NAMALWA (cell line): Measurements from ENCODE around the gene ASF1A.
"Not testable (repeated sequence)": the region's sequence is repeated elsewhere in the genome, so short reads cannot be mapped to it uniquely, and the experiment has no call there.

ENCODE experiments used
- DNase-seq: peaks from one replicate; pipeline ENCODE4 v3.0.0-alpha.2; 2015; ENCODE audit warnings: low spot score

ASF1A gene

GRCh38 chr6:118893807-118894424, at the start of gene ASF1A:
TSS of gene ASF1A (plus strand) at chr6:118894152. CDS start at chr6:118894414, 262 bp downstream.
- peak; percentile 97 for DNase-seq

- DNase-seq = no peak
These were observed 49.0 kb upstream of the ASF1A start for GRCh38 chr6:118844915-118845314.

GRCh38 chr6:118853408-118853807, 40.5 kb upstream of the ASF1A start:
- DNase-seq = no peak

DNA sequence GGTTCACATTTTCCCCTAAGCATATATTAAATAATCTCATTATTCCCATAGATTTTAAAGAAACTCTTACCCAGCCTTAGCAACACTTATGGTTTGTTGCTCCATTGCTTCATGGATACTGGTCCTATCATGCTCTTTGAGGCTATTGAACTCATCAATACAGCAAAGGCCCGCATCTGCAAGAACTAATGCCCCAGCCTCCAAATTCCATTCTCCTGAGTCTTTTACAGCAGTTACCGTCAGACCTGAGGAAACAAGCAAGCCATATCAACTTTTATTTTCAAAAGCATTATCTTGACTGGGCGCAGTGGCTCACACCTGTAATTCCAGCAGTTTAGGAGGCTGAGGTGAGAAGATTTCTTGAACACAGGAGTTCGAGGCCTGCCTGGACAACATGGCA, 37.7 kb upstream of the ASF1A start:
- no peak for DNase-seq

DNA sequence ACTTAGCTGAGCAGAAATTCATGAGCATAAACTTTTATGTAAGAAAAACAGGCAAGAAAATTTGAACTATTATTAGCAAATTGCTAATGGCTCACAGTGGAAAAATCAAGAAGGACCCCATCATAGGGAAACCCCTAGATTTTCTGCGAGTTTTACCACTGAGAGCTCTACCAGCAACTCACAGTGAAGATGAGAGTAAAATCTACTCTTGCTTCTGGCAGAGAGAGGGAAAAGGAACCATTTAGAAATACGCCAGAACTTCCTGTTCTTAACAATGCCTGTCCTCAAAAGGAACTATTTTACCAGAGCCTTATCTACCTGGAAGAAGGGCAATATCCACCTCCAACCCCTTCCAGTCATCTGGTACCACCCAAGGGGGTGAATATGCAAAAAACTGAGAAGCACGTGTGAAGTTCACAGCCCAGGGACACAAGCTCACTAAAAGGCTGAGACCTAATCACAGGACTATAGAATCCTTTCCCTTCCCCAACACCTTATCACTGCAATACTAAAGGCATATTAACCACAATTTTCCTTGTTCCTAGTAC, 34.4 kb upstream of the ASF1A start:
- no peak for DNase-seq

- no peak for DNase-seq
These were observed 33.6 kb upstream of the ASF1A start for GRCh38 chr6:118860363-118860762.

GRCh38 chr6:118860880-118861279, 33.1 kb upstream of the ASF1A start:
- DNase-seq = no peak

- DNase-seq = no peak
These were observed 31.5 kb upstream of the ASF1A start for GRCh38 chr6:118862443-118862842.

DNA sequence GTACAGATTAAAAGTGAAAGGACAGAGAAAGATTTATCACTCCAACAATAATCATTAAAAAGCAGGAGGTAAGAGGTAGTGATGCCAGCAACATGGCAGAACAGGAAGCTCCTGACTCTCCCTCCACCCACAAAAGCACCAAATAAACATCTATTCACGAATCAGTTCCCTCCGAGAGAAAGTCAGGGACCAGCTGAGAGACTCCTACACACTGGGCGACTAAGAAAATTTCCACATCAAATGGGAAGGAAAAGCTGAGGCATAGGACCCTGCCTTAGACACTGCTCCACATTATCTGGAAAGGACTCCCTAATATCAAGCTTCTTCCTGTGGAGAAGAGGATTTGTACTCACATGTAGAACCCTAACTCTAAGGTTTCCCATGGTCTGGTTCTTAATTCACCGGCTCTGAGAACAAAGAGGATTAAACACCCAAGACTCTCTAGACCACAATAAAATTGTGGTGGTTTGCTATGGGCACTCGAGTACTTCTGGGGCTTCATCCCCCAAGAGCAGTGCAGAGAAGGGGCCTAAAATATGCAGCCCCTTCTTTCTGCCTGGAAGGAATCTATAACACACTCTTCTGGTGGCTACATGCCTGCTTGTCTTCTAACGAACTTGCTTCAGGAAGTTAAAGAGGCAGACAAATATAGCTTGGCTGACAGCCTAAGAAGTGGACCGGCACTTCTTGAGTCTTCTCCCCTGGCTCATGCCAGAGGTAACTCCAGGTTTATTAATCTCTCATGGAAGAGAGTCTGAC, 29.4 kb upstream of the ASF1A start:
- no peak for DNase-seq

DNA sequence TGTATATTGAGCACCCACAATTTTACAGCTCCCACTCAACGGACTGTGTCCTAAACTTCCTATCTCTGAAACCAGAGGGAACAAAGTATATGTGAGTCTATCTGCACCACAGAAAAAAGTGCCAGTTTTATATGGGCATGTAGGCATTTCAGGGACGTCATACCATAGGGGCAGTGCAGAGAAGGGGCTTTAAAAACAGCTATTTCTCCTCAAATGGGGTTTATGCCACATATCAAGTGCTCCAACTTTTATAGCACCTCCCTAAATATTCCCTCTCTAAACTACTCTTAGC, 28.9 kb upstream of the ASF1A start:
- no peak for DNase-seq

- DNase-seq = no peak
These were observed 26.8 kb upstream of the ASF1A start for GRCh38 chr6:118867181-118867580.

- DNase-seq = not testable (repeated sequence)
These were observed 25.1 kb upstream of the ASF1A start for GRCh38 chr6:118868901-118869300.

- no peak for DNase-seq
These were observed 24.6 kb upstream of the ASF1A start for GRCh38 chr6:118869350-118869749.

DNA sequence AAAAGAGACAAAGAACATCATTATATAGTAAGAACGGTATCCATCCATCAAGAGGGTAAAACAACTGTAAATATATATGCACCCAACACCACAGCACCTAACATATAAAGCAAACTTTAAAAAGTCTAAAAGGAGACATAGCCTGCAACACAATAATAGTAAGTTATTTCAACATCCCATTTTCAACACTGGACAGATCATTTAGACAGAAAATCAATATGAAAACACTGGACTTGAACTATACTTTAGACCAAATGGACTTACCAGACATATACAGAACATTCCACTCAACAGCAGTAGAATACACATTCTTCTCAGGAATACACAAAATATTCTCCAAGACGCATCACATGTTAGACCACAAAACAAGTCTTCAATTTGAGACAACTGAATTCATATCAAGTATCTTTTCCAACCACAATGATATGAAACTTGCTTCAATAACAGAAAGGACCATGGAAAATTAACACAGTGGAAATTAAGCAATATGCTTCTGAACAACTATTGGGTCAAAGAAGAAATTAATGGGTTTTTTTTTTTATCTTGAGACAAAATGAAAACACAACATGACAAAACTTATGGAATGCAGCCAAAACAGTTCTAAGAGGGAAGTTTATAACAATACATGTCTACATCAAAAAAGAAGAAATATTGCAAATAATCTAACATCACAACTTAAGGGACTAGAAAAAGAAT, 23.9 kb upstream of the ASF1A start:
- DNase-seq = no peak

DNA sequence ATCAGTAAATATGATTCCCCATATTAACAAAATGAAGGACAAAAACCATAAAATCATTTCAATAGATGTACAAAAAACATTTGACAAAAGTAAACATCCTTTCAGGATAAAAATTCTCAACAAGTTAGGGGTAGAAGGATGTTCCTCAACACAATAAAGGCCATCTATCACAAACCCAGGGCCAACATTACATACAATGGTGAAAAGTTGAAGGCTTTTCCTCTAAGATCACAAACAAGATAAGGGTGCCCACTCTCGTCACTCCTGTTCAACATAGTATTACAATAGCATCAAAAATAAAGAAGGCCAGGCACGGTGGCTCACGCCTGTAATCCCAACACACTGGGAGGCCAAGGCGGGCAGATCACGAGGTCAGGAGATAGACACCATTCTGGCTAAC, 22.6 kb upstream of the ASF1A start:
- no peak for DNase-seq

DNA sequence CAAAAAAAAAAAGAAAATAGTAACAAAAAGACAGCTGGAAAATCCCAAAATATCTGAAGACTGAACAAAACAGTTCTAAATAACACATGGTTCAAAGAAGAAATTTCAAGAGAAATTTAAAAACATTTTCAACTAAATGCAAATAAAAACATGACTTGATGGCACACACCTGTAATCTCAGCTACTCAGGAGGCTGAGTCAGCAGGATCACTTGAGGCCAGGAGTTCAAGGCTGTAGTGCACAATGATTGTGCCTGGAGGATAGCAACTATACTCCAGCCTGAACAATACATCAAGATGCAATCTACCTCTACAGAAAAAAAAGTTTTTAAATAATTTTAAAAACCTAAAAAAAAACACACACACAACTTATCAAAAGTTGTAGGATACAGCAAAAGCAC, 21.6 kb upstream of the ASF1A start:
- no peak for DNase-seq

- no peak for DNase-seq
These were observed 21.2 kb upstream of the ASF1A start for GRCh38 chr6:118872726-118873125.

- DNase-seq = no peak
These were observed 20.7 kb upstream of the ASF1A start for GRCh38 chr6:118873239-118873638.

GRCh38 chr6:118875672-118876071, 18.3 kb upstream of the ASF1A start:
- no peak for DNase-seq

DNA sequence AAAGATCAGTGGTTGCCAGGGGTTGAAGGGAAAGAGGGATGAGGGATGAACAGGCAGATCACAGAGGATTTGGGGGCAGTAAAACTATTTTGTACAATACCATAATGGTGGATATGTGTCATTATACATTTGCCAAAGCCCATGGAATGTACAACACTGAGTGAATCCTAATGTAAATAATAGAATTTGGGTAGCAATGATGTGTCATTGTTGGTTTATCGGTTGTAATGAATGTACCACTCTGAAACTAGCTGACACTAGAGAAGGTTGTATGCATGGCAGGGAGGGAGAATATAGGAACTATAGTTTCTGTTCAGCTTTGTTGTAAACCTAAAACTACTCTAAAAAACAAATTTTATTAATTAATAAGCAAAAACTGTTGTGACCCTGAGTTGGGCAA, 17.8 kb upstream of the ASF1A start:
- DNase-seq = no peak

GRCh38 chr6:118876814-118877213, 17.1 kb upstream of the ASF1A start:
- DNase-seq = no peak

DNA sequence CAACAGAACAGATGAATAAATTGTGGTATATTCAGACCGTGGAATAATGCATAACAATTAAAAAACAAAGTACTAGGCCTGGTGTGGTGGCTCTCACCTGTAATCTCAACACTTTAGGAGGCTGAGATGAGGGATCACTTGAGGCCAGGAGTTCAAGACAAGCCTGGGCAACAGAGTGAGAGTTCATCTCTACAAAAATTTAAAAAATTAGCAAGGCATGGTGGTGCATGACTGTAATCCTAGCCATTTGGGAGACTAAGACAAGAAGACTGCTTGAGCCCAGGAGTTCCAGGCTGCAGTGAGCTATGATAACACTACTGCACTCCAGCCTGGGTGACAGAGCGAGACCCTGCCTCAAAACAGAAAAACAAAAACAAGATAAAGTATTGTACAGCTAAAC, 16.1 kb upstream of the ASF1A start:
- DNase-seq = no peak
